Measurements from ENCODE around the gene ACOXL.

DNA sequence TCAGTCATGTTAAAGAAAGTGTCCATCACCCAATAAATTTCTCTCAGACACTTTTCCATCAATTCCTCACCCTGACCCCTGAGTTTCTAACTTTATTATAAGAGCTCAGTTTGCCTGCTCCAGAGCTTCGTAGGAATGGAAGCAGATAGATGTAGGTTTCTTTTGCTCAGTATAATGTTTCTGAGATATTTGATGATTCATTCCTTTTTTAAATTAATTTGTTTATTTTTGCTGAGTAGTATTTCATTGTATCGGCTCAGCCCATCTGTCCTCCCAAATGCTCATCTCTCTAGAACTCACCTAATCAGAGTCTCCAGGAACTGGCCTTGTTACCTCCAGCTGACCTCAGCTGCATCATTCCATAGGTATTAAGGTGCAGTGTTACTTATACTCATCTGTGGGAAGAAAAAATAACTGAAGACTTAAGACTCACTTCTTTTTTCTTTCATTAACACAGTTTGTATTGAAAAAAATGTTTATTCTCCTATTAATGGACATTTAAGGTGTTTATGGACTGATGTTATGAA lies 376.4 kb downstream of the ACOXL start:
- TF ChIP-seq, protein P1, sequence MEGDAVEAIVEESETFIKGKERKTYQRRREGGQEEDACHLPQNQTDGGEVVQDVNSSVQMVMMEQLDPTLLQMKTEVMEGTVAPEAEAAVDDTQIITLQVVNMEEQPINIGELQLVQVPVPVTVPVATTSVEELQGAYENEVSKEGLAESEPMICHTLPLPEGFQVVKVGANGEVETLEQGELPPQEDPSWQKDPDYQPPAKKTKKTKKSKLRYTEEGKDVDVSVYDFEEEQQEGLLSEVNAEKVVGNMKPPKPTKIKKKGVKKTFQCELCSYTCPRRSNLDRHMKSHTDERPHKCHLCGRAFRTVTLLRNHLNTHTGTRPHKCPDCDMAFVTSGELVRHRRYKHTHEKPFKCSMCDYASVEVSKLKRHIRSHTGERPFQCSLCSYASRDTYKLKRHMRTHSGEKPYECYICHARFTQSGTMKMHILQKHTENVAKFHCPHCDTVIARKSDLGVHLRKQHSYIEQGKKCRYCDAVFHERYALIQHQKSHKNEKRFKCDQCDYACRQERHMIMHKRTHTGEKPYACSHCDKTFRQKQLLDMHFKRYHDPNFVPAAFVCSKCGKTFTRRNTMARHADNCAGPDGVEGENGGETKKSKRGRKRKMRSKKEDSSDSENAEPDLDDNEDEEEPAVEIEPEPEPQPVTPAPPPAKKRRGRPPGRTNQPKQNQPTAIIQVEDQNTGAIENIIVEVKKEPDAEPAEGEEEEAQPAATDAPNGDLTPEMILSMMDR (IDR thresholded peaks at IDR 0.05): no peak
- TF ChIP-seq POLR2A (IDR thresholded peaks at IDR 0.05): no peak

Data from esophagus squamous epithelium (tissue), 4 donors.